ENCODE results near the gene CTSD. TPM values are rescaled to one million over a fixed set of nuclear protein-coding genes. Genes with fewer than 3 reads are reported as not detected.

CTSD gene
- total RNA-seq, 4 donors from 2014 or later = 359 to 1,165 (median 624) TPM

Other genes starting within 250 kb of the CTSD start
- gene DUSP8, start 191.7 kb downstream of the CTSD start, total RNA-seq = 1 to 10 TPM in 3 of 4 donors, under 1 TPM in 1; 0.47 to 5.6 (median 4.0) TPM
- gene KRTAP5-1, start 178.6 kb downstream of the CTSD start, total RNA-seq = not detected
- not detected for gene KRTAP5-2, start 165.6 kb downstream of the CTSD start, total RNA-seq
- gene KRTAP5-3, start 155.5 kb downstream of the CTSD start, total RNA-seq = not detected
- gene KRTAP5-4, start 141.8 kb downstream of the CTSD start, total RNA-seq = not detected
- not detected for gene KRTAP5-5, start 134.2 kb downstream of the CTSD start, total RNA-seq
- gene KRTAP5-6, start 66.7 kb downstream of the CTSD start, total RNA-seq = not detected
- gene IFITM10, start 13.3 kb downstream of the CTSD start, total RNA-seq = 1 to 10 TPM in 3 of 4 donors, under 1 TPM in 1; 0.79 to 2.3 (median 1.6) TPM
- gene SYT8, start 71.1 kb upstream of the CTSD start, total RNA-seq = not detected
- 1 to 10 TPM in 3 of 4 donors, not detected in 1; 1.4 to 3.7 (median 2.4) TPM for gene TNNI2, start 75.1 kb upstream of the CTSD start, total RNA-seq
- 10 to 100 TPM; 12.1 to 71.2 (median 49.8) TPM for gene LSP1, start 89.2 kb upstream of the CTSD start, total RNA-seq
- gene PRR33, start 128.0 kb upstream of the CTSD start, total RNA-seq = not detected
- 10 to 100 TPM in 3 of 4 donors, 1 to 10 TPM in 1; 4.6 to 21.3 (median 14.4) TPM for gene TNNT3, start 155.8 kb upstream of the CTSD start, total RNA-seq
- 100 to 1,000 TPM in 3 of 4 donors, 10 to 100 TPM in 1; 82.3 to 114 (median 111) TPM for gene MRPL23, start 183.4 kb upstream of the CTSD start, total RNA-seq
- 1,000 to 10,000 TPM in 1 of 4 donors, 100 to 1,000 TPM in 3; 386 to 1,140 (median 511) TPM for gene H19, start 233.9 kb upstream of the CTSD start, total RNA-seq

Measured in omental fat pad (tissue), 4 donors.